H1 (cell line): ENCODE results near the gene TRIP13. TPM values are rescaled to one million over a fixed set of nuclear protein-coding genes. Genes with fewer than 3 reads are reported as not detected.

Source experiments
- CTCF ChIA-PET: fragments of 300-600 bp; sonication (Branson Sonifier 250); formaldehyde crosslinking; loops from one replicate; lab custom pipeline; 2021; ENCODE audit not compliant: partially characterized antibody; lab: Charles Lee
- POLR2A ChIA-PET: fragments of 300-600 bp; sonication (Branson Sonifier 250); formaldehyde crosslinking; loops from one replicate; lab custom pipeline; 2021; ENCODE audit warnings: inconsistent platforms; ENCODE audit not compliant: partially characterized antibody; lab: Charles Lee
- DNase-seq, 2 experiments: peaks; one replicate each; pipeline versions ENCODE4 v3.0.0 to v3.0.0-alpha.2; 2010 to 2022; ENCODE audit warnings: low spot score in 2 of 2, low read depth in 1 of 2, mixed read lengths in 1 of 2
- FAIRE-seq: peaks from 2 replicates; lab custom pipeline; 2011; peaks lifted over from hg19 to GRCh38; lab: Jason Lieb, UNC
- H2AFZ ChIP-seq: 2 replicates; pipeline ENCODE4 v1.8.1; 2012; ENCODE audit warnings: low read length, inconsistent platforms
- H2AK5ac ChIP-seq: 2 replicates; pipeline ENCODE4 v1.6.1; 2013; ENCODE audit warnings: low read depth, low read length
- H2BK120ac ChIP-seq: replicated peaks from 2 replicates; pipeline ENCODE3; 2013; ENCODE audit warnings: low read depth, low read length, inconsistent platforms
- H2BK12ac ChIP-seq: 2 replicates; pipeline ENCODE4 v1.6.1; 2013; ENCODE audit warnings: low read depth, low read length
- H2BK15ac ChIP-seq: 2 replicates; pipeline ENCODE4 v1.6.1; 2013; ENCODE audit warnings: low read length
- H2BK20ac ChIP-seq: 2 replicates; pipeline ENCODE4 v1.6.1; 2013; ENCODE audit warnings: low read length
- H2BK5ac ChIP-seq: 2 replicates; pipeline ENCODE4 v1.6.1; 2013; ENCODE audit warnings: low read depth, low read length
- H3K14ac ChIP-seq: 2 replicates; pipeline ENCODE4 v1.6.1; 2013; ENCODE audit warnings: inconsistent platforms; ENCODE audit not compliant: insufficient read length
- H3K18ac ChIP-seq: 2 replicates; pipeline ENCODE4 v1.6.1; 2013; ENCODE audit warnings: low read length; ENCODE audit errors: extremely low read depth
- H3K23ac ChIP-seq: 2 replicates; pipeline ENCODE4 v1.6.1; 2013; ENCODE audit warnings: inconsistent platforms; ENCODE audit not compliant: insufficient read length
- H3K23me2 ChIP-seq: 2 replicates; pipeline ENCODE4 v1.6.1; 2013; ENCODE audit warnings: low read depth, low read length
- H3K27ac ChIP-seq: 2 replicates; pipeline ENCODE4 v1.6.1; 2011; ENCODE audit warnings: low read depth, low read length, inconsistent platforms
- H3K27me3 ChIP-seq, 4 experiments: replicated peaks in 1 of 4; 1 replicate in 1 of 4; 2 replicates in 3 of 4; pipeline versions ENCODE4 v1.6.1 to v1.8.1; 2011 to 2013; ENCODE audit warnings: low read length in 3 of 4, mild to moderate bottlenecking in 3 of 4, inconsistent platforms in 2 of 4, mixed read lengths in 2 of 4, moderate library complexity in 1 of 4; ENCODE audit not compliant: control insufficient read depth in 3 of 4, insufficient read depth in 3 of 4; ENCODE audit errors: extremely low read depth in 1 of 4
- H3K36me3 ChIP-seq, 4 experiments: 2 replicates each; pipeline versions ENCODE4 v1.6.1 to v1.8.1; 2011 to 2013; ENCODE audit warnings: mild to moderate bottlenecking in 4 of 4, low read length in 3 of 4, moderate library complexity in 2 of 4, control low read depth in 1 of 4, inconsistent platforms in 1 of 4; ENCODE audit not compliant: insufficient read depth in 4 of 4, control insufficient read depth in 2 of 4
- H3K4ac ChIP-seq: replicated peaks from 2 replicates; pipeline ENCODE3; 2013; ENCODE audit warnings: low read length, low read depth, mixed read lengths, inconsistent platforms; ENCODE audit not compliant: insufficient read length
- H3K4me1 ChIP-seq, 4 experiments: replicated peaks in 1 of 4; 1 replicate in 1 of 4; 2 replicates in 3 of 4; pipeline versions ENCODE4 v1.6.1 to v1.8.1; 2011 to 2013; ENCODE audit warnings: low read length in 3 of 4, inconsistent platforms in 2 of 4, mixed read lengths in 1 of 4; ENCODE audit not compliant: insufficient read depth in 4 of 4, control insufficient read depth in 3 of 4
- H3K4me2 ChIP-seq, 2 experiments: 2 replicates each; pipeline versions ENCODE4 v1.6.1 to v1.8.1; 2011 to 2013; ENCODE audit warnings: low read depth in 2 of 2, low read length in 2 of 2, control low read depth in 1 of 2, inconsistent platforms in 1 of 2, mild to moderate bottlenecking in 1 of 2; ENCODE audit not compliant: insufficient read depth in 1 of 2
- H3K4me3 ChIP-seq, 4 experiments: fragments of 200-600, 300-600 bp in 1 of 4; sonication (generic), shearing (Covaris generic), sonication (Bioruptor Twin) in 1 of 4; 2 replicates each; pipeline versions ENCODE4 v1.5.1 to v1.8.1; 2011 to 2016; ENCODE audit warnings: low read length in 4 of 4, low read depth in 3 of 4, control low read depth in 2 of 4, inconsistent platforms in 2 of 4, mild to moderate bottlenecking in 2 of 4, mixed read lengths in 1 of 4, moderate library complexity in 1 of 4; ENCODE audit not compliant: insufficient read depth in 2 of 4; ENCODE audit errors: extremely low read depth in 1 of 4
- H3K56ac ChIP-seq: replicated peaks from 2 replicates; pipeline ENCODE3; 2013; ENCODE audit warnings: low read depth, mild to moderate bottlenecking, mixed read lengths, low read length, inconsistent platforms; ENCODE audit not compliant: insufficient read length
- H3K79me1 ChIP-seq: 2 replicates; pipeline ENCODE4 v1.6.1; 2013; ENCODE audit warnings: low read depth, low read length, control low read depth
- H3K79me2 ChIP-seq, 2 experiments: 2 replicates each; pipeline versions ENCODE4 v1.6.1 to v1.8.1; 2012 to 2013; ENCODE audit warnings: low read length in 2 of 2, mild to moderate bottlenecking in 2 of 2, inconsistent platforms in 1 of 2; ENCODE audit not compliant: insufficient read depth in 2 of 2, control insufficient read depth in 1 of 2
- H3K9ac ChIP-seq, 4 experiments: replicated peaks in 1 of 4; 1 replicate in 1 of 4; 2 replicates in 3 of 4; pipeline versions ENCODE4 v1.6.1 to v1.8.1; 2011 to 2013; ENCODE audit warnings: low read depth in 3 of 4, low read length in 3 of 4, control low read depth in 2 of 4, mild to moderate bottlenecking in 2 of 4, moderate library complexity in 2 of 4, inconsistent platforms in 1 of 4; ENCODE audit errors: extremely low read depth in 1 of 4
- H3K9me3 ChIP-seq, 2 experiments: 2 replicates each; pipeline versions ENCODE4 v1.6.1 to v1.8.1; 2012 to 2013; ENCODE audit warnings: mild to moderate bottlenecking in 2 of 2, moderate library complexity in 2 of 2, control low read depth in 1 of 2, inconsistent platforms in 1 of 2, low read depth in 1 of 2, low read length in 1 of 2, mixed read lengths in 1 of 2; ENCODE audit not compliant: insufficient read depth in 2 of 2
- H4K20me1 ChIP-seq, 2 experiments: replicated peaks in 1 of 2; 2 replicates each; pipeline versions ENCODE3 to v1.8.1; 2011 to 2013; ENCODE audit warnings: inconsistent platforms in 2 of 2, low read length in 2 of 2, mild to moderate bottlenecking in 1 of 2; ENCODE audit not compliant: insufficient read depth in 2 of 2, control insufficient read depth in 1 of 2
- H4K5ac ChIP-seq: 2 replicates; pipeline ENCODE4 v1.6.1; 2013; ENCODE audit warnings: low read length, low read depth, mixed read lengths, inconsistent platforms; ENCODE audit not compliant: insufficient read length
- H4K8ac ChIP-seq: 2 replicates; pipeline ENCODE4 v1.8.0; 2013; ENCODE audit warnings: mild to moderate bottlenecking, moderate library complexity, low read length, inconsistent platforms; ENCODE audit not compliant: insufficient read depth; ENCODE audit errors: extremely low read depth
- H4K91ac ChIP-seq: replicated peaks from 2 replicates; pipeline ENCODE3; 2013; ENCODE audit warnings: low read length, mixed read lengths, inconsistent platforms; ENCODE audit not compliant: insufficient read length
- CREB1 ChIP-seq: IDR thresholded peaks from 2 replicates; pipeline ENCODE4 v1.6.1; 2012; ENCODE audit warnings: inconsistent platforms
- GABPA ChIP-seq: IDR thresholded peaks from 2 replicates; pipeline ENCODE4 v1.6.1; 2011; ENCODE audit warnings: mild to moderate bottlenecking, low read length, moderate library complexity, borderline replicate concordance; ENCODE audit not compliant: insufficient read depth
- HDAC2 ChIP-seq, 2 experiments: fragments of 300-600 bp in 1 of 2; sonication (generic) in 1 of 2; IDR thresholded peaks; 2 replicates each; pipeline ENCODE4 v1.6.1; 2011 to 2012; ENCODE audit warnings: low read depth in 2 of 2, low read length in 2 of 2, mild to moderate bottlenecking in 2 of 2, moderate library complexity in 2 of 2, borderline replicate concordance in 1 of 2, inconsistent platforms in 1 of 2
- MAX ChIP-seq: IDR thresholded peaks from 2 replicates; pipeline ENCODE4 v1.6.1; 2012; ENCODE audit warnings: inconsistent platforms
- NRF1 ChIP-seq: IDR thresholded peaks from 2 replicates; pipeline ENCODE4 v1.6.1; 2011; ENCODE audit warnings: mild to moderate bottlenecking, low read depth, low read length, improper control_type of control experiment
- RAD21 ChIP-seq, 2 experiments: IDR thresholded peaks in 1 of 2; conservative IDR thresholded peaks in 1 of 2; 2 replicates each; pipeline ENCODE4 v1.6.1; 2011; ENCODE audit warnings: low read depth in 2 of 2, low read length in 2 of 2, improper control_type of control experiment in 1 of 2, inconsistent platforms in 1 of 2, mild to moderate bottlenecking in 1 of 2, moderate library complexity in 1 of 2
- SIN3A ChIP-seq, 2 experiments: IDR thresholded peaks in 1 of 2; conservative IDR thresholded peaks in 1 of 2; 2 replicates each; pipeline ENCODE4 v1.6.1; 2011 to 2012; ENCODE audit warnings: low read length in 2 of 2, improper control_type of control experiment in 1 of 2, low read depth in 1 of 2, mild to moderate bottlenecking in 1 of 2
- TEAD4 ChIP-seq: IDR thresholded peaks from 2 replicates; pipeline ENCODE4 v1.6.1; 2012; ENCODE audit warnings: low read depth, low read length, inconsistent platforms, mixed read lengths
- WGBS, 2 experiments: shearing (Covaris generic) in 1 of 2; methylation state at CpG; one replicate each; pipeline versions ENCODE4 v1.1.6 to v1.1.7; 2013 to 2015; ENCODE audit warnings: low lambda C conversion rate in 2 of 2, mixed read lengths in 2 of 2, inconsistent platforms in 1 of 2, low coverage in 1 of 2, missing lambda C conversion rate in 1 of 2; ENCODE audit not compliant: insufficient replicate concordance in 2 of 2, insufficient coverage in 1 of 2, insufficient read length in 1 of 2; ENCODE audit errors: extremely low coverage in 1 of 2, missing lambda C conversion rate in 1 of 2; 5-methylcytosine and 5-hydroxymethylcytosine counted together
- polyA plus RNA-seq, 7 experiments: library from polyadenylated mRNA; depleted of rRNA in 3 of 7; stranded (reverse) in 5 of 7; unstranded in 2 of 7; fragments of >200 nt in 5 of 7; fragments of 200-250 nt in 2 of 7; gene quantifications; 1 replicate in 5 of 7; 2 replicates in 1 of 7; 4 replicates in 1 of 7; pipeline versions ENCODE4 v1.2.1 to v1.2.3, GENCODE V29; 2011 to 2013; ENCODE audit warnings: missing spikeins in 2 of 7, mixed read lengths in 2 of 7
- total RNA-seq: library from RNA; stranded (reverse); fragmentation: NEBNext Ultra II Directional; extraction: Animal tissue kit (Norgen Biotek cat#: 25700); gene quantifications from 2 replicates; pipeline ENCODE4 v1.2.1, GENCODE V29; 2021

TRIP13 gene
- total and polyA plus RNA-seq, 2 of the 8 experiments (the other 6 are each of a cell fraction or from before 2014, with no cell fraction given) = 20.0 to 39.2 TPM

DNA sequence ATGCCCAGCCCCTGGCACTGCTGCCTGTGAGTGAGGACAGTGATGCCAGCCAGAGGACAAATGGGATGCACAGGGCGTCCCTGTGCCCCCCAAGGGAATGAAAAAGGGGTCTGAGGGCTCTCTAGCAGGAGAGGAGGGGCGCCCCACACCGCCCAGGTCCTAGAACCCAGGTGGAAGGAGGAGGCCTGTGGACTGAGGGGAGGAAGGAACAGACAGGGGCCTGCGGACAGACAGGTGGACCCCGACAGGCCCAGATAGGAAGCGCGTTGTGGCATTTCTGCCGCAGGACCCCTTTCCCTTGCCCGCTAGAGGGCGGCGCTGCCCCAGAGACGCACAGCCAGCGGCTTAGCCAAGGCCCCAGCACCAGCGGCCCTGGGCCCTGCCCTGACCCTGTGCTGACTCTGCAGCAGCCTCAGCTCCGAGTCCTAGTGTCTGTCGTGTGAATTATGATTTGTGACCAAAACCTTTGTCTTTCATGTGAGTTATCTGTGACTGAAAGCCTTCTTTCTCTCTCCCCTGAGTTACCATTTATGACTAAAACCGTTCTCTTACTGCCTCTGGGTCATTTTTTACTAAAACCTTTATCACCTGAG, 30.7 kb downstream of the TRIP13 start:
- H4K20me1 ChIP-seq = peaks cover 1 to 2% of the 10 kb centered on the region in 2 experiments
- H3K14ac ChIP-seq = no peak overlapping the region
- H2AK5ac ChIP-seq = no peak overlapping the region
- no peak overlapping the region for H2AFZ ChIP-seq
- H2BK15ac ChIP-seq = no peak overlapping the region
- peaks cover 3 to 20% (median 16%) of the 10 kb centered on the region in 4 experiments for H3K27me3 ChIP-seq
- H3K23me2 ChIP-seq = peaks cover 7% of the 10 kb centered on the region; the same call in 1 of the 2 replicates
- H3K79me1 ChIP-seq = no peaks in the 10 kb centered on the region
- ChIA-PET CTCF (interaction anchor here (0.6 to 6.8 kb wide), 37 partner anchors 8 to 389 kb away, joined by 3 to 64 read pairs (median 5); partner anchors contain the start of genes NKD2 and TRIP13), POLR2A (no interaction called here)
- H4K8ac ChIP-seq = no peak overlapping the region
- H3K18ac ChIP-seq = no peak overlapping the region
- DNase-seq (peak; percentile 60 to 91), FAIRE-seq (no peak)
- H3K9me3 ChIP-seq = no peaks in the 10 kb centered on the region
- no peak overlapping the region for H4K5ac ChIP-seq
- no peak overlapping the region for H3K27ac ChIP-seq
- no peak overlapping the region for H3K23ac ChIP-seq
- H2BK20ac ChIP-seq = no peak overlapping the region
- H3K4me2 ChIP-seq = no peak overlapping the region
- WGBS, 2 experiments = 21% methylated on average over 12 of the region's 17 CpGs; no CpG with 5 or more reads in 1 of the 2 experiments
- H4K91ac ChIP-seq = no peak overlapping the region
- no peak overlapping the region for H3K56ac ChIP-seq
- H3K36me3 ChIP-seq = peaks cover 0 to 9% (median 0%) of the 10 kb centered on the region in 4 experiments; a peak in 4 of 8 replicates
- no peak overlapping the region for H2BK12ac ChIP-seq
- H3K4me3 ChIP-seq = no peak overlapping the region
- H3K4ac ChIP-seq = no peak overlapping the region
- peaks cover 0 to 4% (median 3%) of the 10 kb centered on the region in 4 experiments; a peak in 3 of 7 replicates for H3K4me1 ChIP-seq
- no peak overlapping the region for H3K9ac ChIP-seq
- no peak overlapping the region for H2BK120ac ChIP-seq
- no peak overlapping the region for H2BK5ac ChIP-seq
- no peaks in the 10 kb centered on the region for H3K79me2 ChIP-seq
- TF ChIP-seq RAD21 (IDR thresholded peaks at IDR 0.05 in 1 of 2, conservative IDR thresholded peaks at IDR 0.05 in 1 of 2; ENCODE audit: low read depth in 2 of 2, low read length in 2 of 2) (peak; percentile 97), CREB1 (peak; percentile 48; the same call in 1 of the 2 replicates), SIN3A (conservative IDR thresholded peaks at IDR 0.05 in 1 of 2, IDR thresholded peaks at IDR 0.05 in 1 of 2; ENCODE audit: low read depth in 1 of 2, low read length in 2 of 2) (0 out of 4 replicates have a peak, but pooled peaks of 1 of the 2 experiments have one; percentile 28), GABPA (peak; percentile 84; the same call in 1 of the 2 replicates), MAX (0 out of 2 replicates have a peak, but pooled peaks have one; percentile 22), NRF1 (no peak), TEAD4 (0 out of 2 replicates have a peak, but pooled peaks have one; percentile 25), HDAC2 (IDR thresholded peaks at IDR 0.05; ENCODE audit: borderline replicate concordance in 1 of 2, low read depth in 2 of 2, low read length in 2 of 2) (no peak)
